Progenitor cell of endocrine pancreas (in vitro differentiated cells): ENCODE data around the gene SOBP. TPM values are rescaled to one million over a fixed set of nuclear protein-coding genes. Genes with fewer than 3 reads are reported as not detected.

ENCODE experiments used
- DNase-seq: peaks from one replicate; pipeline ENCODE4 v3.0.0; 2021; ENCODE audit warnings: low spot score; ENCODE audit not compliant: unreplicated experiment
- H3K27ac Mint-ChIP-seq: 2 replicates; pipeline ENCODE4 v1.8.0; 2021; ENCODE audit warnings: mild to moderate bottlenecking, moderate library complexity, mixed read lengths
- H3K27me3 Mint-ChIP-seq: 2 replicates; pipeline ENCODE4 v1.8.0; 2021; ENCODE audit warnings: mixed read lengths
- H3K36me3 Mint-ChIP-seq: 2 replicates; pipeline ENCODE4 v1.8.0; 2022; ENCODE audit warnings: mixed read lengths; ENCODE audit not compliant: insufficient read depth
- H3K4me1 Mint-ChIP-seq: 2 replicates; pipeline ENCODE4 v1.8.0; 2021; ENCODE audit warnings: low read depth, mixed read lengths
- H3K4me3 Mint-ChIP-seq: 2 replicates; pipeline ENCODE4 v1.8.0; 2021; ENCODE audit warnings: low read depth, mild to moderate bottlenecking, moderate library complexity, mixed read lengths
- H3K9me3 Mint-ChIP-seq: 2 replicates; pipeline ENCODE4 v1.8.0; 2021; ENCODE audit warnings: low read depth, mixed read lengths
- CTCF ChIP-seq: fragments of 200-600 bp; sonication (generic); IDR thresholded peaks from one replicate; pipeline ENCODE4 v1.5.0; 2021; ENCODE audit warnings: antibody characterized with exemption, mild to moderate bottlenecking; ENCODE audit not compliant: unreplicated experiment
- total RNA-seq: library from RNA; stranded (reverse); gene quantifications from 2 replicates; pipeline ENCODE4 v1.2.1, GENCODE V29; 2021

SOBP gene
- total RNA-seq, 1 donor from 2014 or later, result 17.0 TPM

- no peak for TF ChIP-seq CTCF
- Mint-ChIP-seq H3K36me3 (no peaks in the 10 kb centered on the region), H3K4me3 (no peak overlapping the region), H3K27me3 (peaks cover 12% of the 10 kb centered on the region), H3K9me3 (no peaks in the 10 kb centered on the region), H3K27ac (no peak overlapping the region), H3K4me1 (no peaks in the 10 kb centered on the region)
- no peak for DNase-seq
These were observed 10.7 kb upstream of the SOBP start for GRCh38 chr6:107479089-107479690.

GRCh38 chr6:107485157-107485556, 4.8 kb upstream of the SOBP start:
- no peak for DNase-seq
- no peaks in the 10 kb centered on the region for H3K36me3 Mint-ChIP-seq
- H3K27ac Mint-ChIP-seq, result no peak overlapping the region
- no peak overlapping the region for H3K4me3 Mint-ChIP-seq
- peaks cover 54% of the 10 kb centered on the region for H3K27me3 Mint-ChIP-seq
- TF ChIP-seq CTCF, result no peak
- H3K4me1 Mint-ChIP-seq, result peaks cover 12% of the 10 kb centered on the region
- H3K9me3 Mint-ChIP-seq, result no peaks in the 10 kb centered on the region

GRCh38 chr6:107488174-107488874, 1.6 kb upstream of the SOBP start:
- no peak for DNase-seq
- H3K4me3 Mint-ChIP-seq, result peak overlapping the region; percentile 80
- H3K36me3 Mint-ChIP-seq, result no peaks in the 10 kb centered on the region
- no peaks in the 10 kb centered on the region for H3K9me3 Mint-ChIP-seq
- peaks cover 14% of the 10 kb centered on the region for H3K4me1 Mint-ChIP-seq
- H3K27ac Mint-ChIP-seq, result peak overlapping the region; percentile 80
- H3K27me3 Mint-ChIP-seq, result peaks cover 49% of the 10 kb centered on the region
- no peak for TF ChIP-seq CTCF

- H3K27me3 Mint-ChIP-seq, result peaks cover 48% of the 10 kb centered on the region
These were observed 862 bp upstream of the SOBP start for GRCh38 chr6:107488875-107489635.

More at GRCh38 chr6:107488875-107489635, 862 bp upstream of the SOBP start:
- Mint-ChIP-seq H3K4me3 (peak overlapping the region; percentile 80), H3K27ac (peak overlapping the region; percentile 80), H3K4me1 (peaks cover 14% of the 10 kb centered on the region), H3K36me3 (no peaks in the 10 kb centered on the region), H3K9me3 (no peaks in the 10 kb centered on the region)
- peak; percentile 20 for DNase-seq
- TF ChIP-seq CTCF, result no peak
